Measurements from ENCODE around the gene C3orf20. TPM values are rescaled to one million over a fixed set of nuclear protein-coding genes. Genes with fewer than 3 reads are reported as not detected.

Gene C3orf20
- total and polyA plus RNA-seq, 2 of the 13 experiments (the other 11 are each of a cell fraction or from before 2014, with no cell fraction given): 0.03 to 0.04 TPM

- TF ChIP-seq ZNF772 (CRISPR knock-in tag; IDR thresholded peaks at IDR 0.05) (no peak), CSRNP1 (CRISPR knock-in tag; IDR thresholded peaks at IDR 0.05) (no peak), ZNF878 (CRISPR knock-in tag; IDR thresholded peaks at IDR 0.05) (no peak), TFE3 (CRISPR knock-in tag; IDR thresholded peaks at IDR 0.05) (no peak), ZNF484 (CRISPR knock-in tag; IDR thresholded peaks at IDR 0.05; ENCODE audit: borderline replicate concordance, low read depth) (no peak), GATA4 (IDR thresholded peaks at IDR 0.05; ENCODE audit: borderline replicate concordance, low read depth) (no peak), YEATS4 (CRISPR knock-in tag; IDR thresholded peaks at IDR 0.05; ENCODE audit: borderline replicate concordance) (no peak), SETDB1 (CRISPR knock-in tag; IDR thresholded peaks at IDR 0.05; ENCODE audit: borderline replicate concordance) (no peak), HHEX (CRISPR knock-in tag; IDR thresholded peaks at IDR 0.05) (no peak)
Observed at GRCh38 chr3:14660942-14661341, 14.0 kb upstream of the C3orf20 start (continued).

GRCh38 chr3:14663396-14664135, 11.4 kb upstream of the C3orf20 start:
- Histone ChIP-seq H3K4me3 (replicated peaks in 1 of 3; ENCODE audit: insufficient read depth in 1 of 3, low read depth in 2 of 3, low read length in 3 of 3) (no peak overlapping the region), H3K27me3 (ENCODE audit: control insufficient read depth in 1 of 2, insufficient read depth in 2 of 2, low read length in 2 of 2) (no peaks in the 10 kb centered on the region), H3K36me3 (replicated peaks in 1 of 2; ENCODE audit: control insufficient read depth in 1 of 2, insufficient read depth in 2 of 2, low read length in 2 of 2) (peaks cover 32 to 91% of the 10 kb centered on the region in 2 experiments), H2AFZ (ENCODE audit: low read length) (no peak overlapping the region), H3K9ac (ENCODE audit: insufficient read depth, low read depth, low read length) (no peak overlapping the region), H4K20me1 (ENCODE audit: insufficient read depth, low read length) (no peaks in the 10 kb centered on the region), H3K9me3 (ENCODE audit: low read length) (no peaks in the 10 kb centered on the region), H3K27ac (ENCODE audit: extremely low read length, insufficient read depth, low read length) (no peak overlapping the region), H3K79me2 (ENCODE audit: insufficient read depth, low read length) (no peaks in the 10 kb centered on the region), H3K4me2 (ENCODE audit: low read depth, low read length) (no peak overlapping the region), H3K4me1 (ENCODE audit: insufficient read depth, low read length) (no peaks in the 10 kb centered on the region)
- ATAC-seq (no peak), FAIRE-seq (no peak), DNase-seq (ENCODE audit: low spot score) (no peak)
- WGBS (ENCODE audit: low lambda C conversion rate): 97% methylated on average over 5 of the region's 5 CpGs
- POLR2A ChIA-PET: interaction anchor here (1.3 kb wide), 1 partner anchor 14 kb away, joined by 3 read pairs; no protein-coding TSS in a partner anchor
- CTCF ChIA-PET (ENCODE audit: low intra/inter-chr PET ratio, low total read pairs): no interaction called here
- BruUV-seq (replicated peaks): no TSS peak
- intact Hi-C loops (cut with micrococcal nuclease; ENCODE audit: unreplicated experiment) (no loop called here), in situ Hi-C loops (cut with HindIII; ENCODE audit: extremely low pct_ligation_motif_present, low pct_unique_long_range_greater_than_20kb) (no loop called here)
- no peak for TF ChIP-seq ZKSCAN1 (IDR thresholded peaks at IDR 0.05; ENCODE audit: low read length)
- no peak for TF ChIP-seq IRX3 (CRISPR knock-in tag; IDR thresholded peaks at IDR 0.05; ENCODE audit: borderline replicate concordance, low read depth)
- TF ChIP-seq, protein P1, sequence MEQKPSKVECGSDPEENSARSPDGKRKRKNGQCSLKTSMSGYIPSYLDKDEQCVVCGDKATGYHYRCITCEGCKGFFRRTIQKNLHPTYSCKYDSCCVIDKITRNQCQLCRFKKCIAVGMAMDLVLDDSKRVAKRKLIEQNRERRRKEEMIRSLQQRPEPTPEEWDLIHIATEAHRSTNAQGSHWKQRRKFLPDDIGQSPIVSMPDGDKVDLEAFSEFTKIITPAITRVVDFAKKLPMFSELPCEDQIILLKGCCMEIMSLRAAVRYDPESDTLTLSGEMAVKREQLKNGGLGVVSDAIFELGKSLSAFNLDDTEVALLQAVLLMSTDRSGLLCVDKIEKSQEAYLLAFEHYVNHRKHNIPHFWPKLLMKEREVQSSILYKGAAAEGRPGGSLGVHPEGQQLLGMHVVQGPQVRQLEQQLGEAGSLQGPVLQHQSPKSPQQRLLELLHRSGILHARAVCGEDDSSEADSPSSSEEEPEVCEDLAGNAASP (CRISPR knock-in tag; IDR thresholded peaks at IDR 0.05; ENCODE audit: borderline replicate concordance): no peak
- no peak for TF ChIP-seq ELF1 (CRISPR knock-in tag; IDR thresholded peaks at IDR 0.05)
- no peak for TF ChIP-seq TCF7 (IDR thresholded peaks at IDR 0.05; ENCODE audit: low read depth)
- TF ChIP-seq ZMYM2 (CRISPR knock-in tag; IDR thresholded peaks at IDR 0.05): no peak
- TF ChIP-seq ZNF598 (CRISPR knock-in tag; IDR thresholded peaks at IDR 0.05; ENCODE audit: borderline replicate concordance): no peak
- no peak for TF ChIP-seq FLYWCH1 (CRISPR knock-in tag; IDR thresholded peaks at IDR 0.05)
- TF ChIP-seq CC2D1A (CRISPR knock-in tag; IDR thresholded peaks at IDR 0.05): no peak
- no peak for TF ChIP-seq NAIF1 (CRISPR knock-in tag; IDR thresholded peaks at IDR 0.05; ENCODE audit: borderline replicate concordance)
- TF ChIP-seq ARHGAP35 (CRISPR knock-in tag; IDR thresholded peaks at IDR 0.05; ENCODE audit: borderline replicate concordance): no peak
- TF ChIP-seq SMAD3 (CRISPR knock-in tag; IDR thresholded peaks at IDR 0.05): no peak

Data from HepG2 (cell line).